HEK293 (cell line): Measurements from ENCODE around the gene ABLIM2.

Source experiments
- GLIS1 ChIP-seq: fragments of 450-650 bp; formaldehyde crosslinking; IDR thresholded peaks from 2 replicates; pipeline ENCODE4 v1.5.1; 2016; ENCODE audit warnings: missing biosample characterization, missing genetic modification characterization
- GLIS2 ChIP-seq: fragments of 450-650 bp; formaldehyde crosslinking; IDR thresholded peaks from 2 replicates; pipeline ENCODE4 v1.5.1; 2016; ENCODE audit warnings: missing biosample characterization, missing genetic modification characterization
- YY2 ChIP-seq: fragments of 450-650 bp; formaldehyde crosslinking; IDR thresholded peaks from 2 replicates; pipeline ENCODE4 v1.5.1; 2016; ENCODE audit warnings: missing biosample characterization, missing genetic modification characterization
- ZNF112 ChIP-seq: fragments of 450-650 bp; formaldehyde crosslinking; IDR thresholded peaks from 2 replicates; pipeline ENCODE4 v1.5.0; 2017; ENCODE audit warnings: missing biosample characterization, missing genetic modification characterization
- ZNF175 ChIP-seq: fragments of 450-650 bp; formaldehyde crosslinking; IDR thresholded peaks from 2 replicates; pipeline ENCODE4 v1.5.1; 2016; ENCODE audit warnings: missing biosample characterization, missing genetic modification characterization
- ZNF776 ChIP-seq: fragments of 450-650 bp; formaldehyde crosslinking; IDR thresholded peaks from 2 replicates; pipeline ENCODE4 v1.5.0; 2017; ENCODE audit warnings: missing biosample characterization, missing genetic modification characterization, borderline replicate concordance

DNA sequence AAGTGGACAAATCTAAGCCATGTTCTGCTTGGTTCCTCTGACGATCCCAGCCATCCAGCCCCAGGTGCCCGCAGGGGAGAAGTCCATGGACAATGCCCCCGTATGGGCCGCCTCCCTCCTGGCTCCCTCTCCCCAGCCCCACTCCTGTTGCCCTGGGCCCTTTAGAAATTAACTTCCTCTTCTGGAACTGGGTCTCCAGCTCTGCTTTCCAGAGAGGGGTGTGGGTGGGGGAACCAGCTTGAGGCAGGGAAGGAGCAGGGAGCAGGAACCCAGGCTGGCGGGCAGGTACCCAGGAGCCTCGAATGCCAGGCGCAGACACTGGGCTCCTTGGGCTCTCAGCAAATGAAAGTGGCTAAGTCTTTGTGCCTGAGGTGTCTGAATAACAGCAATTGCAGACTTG is 12.7 kb upstream of the ABLIM2 start:
- TF ChIP-seq YY2 (no peak), GLIS1 (tag by site-specific recombination) (no peak), ZNF175 (tag by site-specific recombination) (no peak), GLIS2 (tag by site-specific recombination) (no peak), ZNF776 (tag by site-specific recombination) (no peak), ZNF112 (no peak)
